ENCODE measurements around the gene PUS1. TPM values are rescaled to one million over a fixed set of nuclear protein-coding genes. Genes with fewer than 3 reads are reported as not detected.
"Not testable (repeated sequence)": the region's sequence is repeated elsewhere in the genome, so short reads cannot be mapped to it uniquely, and the experiment has no call there.

The PUS1 gene
- total and polyA plus RNA-seq, 2 of the 8 experiments (the other 6 are each of a cell fraction or from before 2014, with no cell fraction given): 48.1 to 81.2 TPM

DNA sequence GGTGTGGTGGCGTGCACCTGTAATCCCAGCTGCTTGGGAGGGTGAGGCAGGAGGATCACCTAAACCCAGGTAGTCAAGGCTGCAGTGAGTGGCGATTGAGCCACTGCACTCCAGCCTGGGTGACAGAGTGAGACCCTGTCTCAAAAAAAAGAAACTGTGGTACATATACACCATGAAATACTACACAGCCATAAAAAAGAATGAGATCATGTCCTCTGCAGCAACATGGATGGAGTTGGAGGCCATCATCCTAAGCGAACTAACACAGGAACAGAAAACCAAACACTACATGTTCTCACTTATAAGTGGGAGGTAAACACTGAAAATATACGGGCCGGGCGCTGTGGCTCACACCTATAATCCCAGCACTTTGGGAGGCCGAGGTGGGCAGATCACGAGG is 37.4 kb upstream of the PUS1 start:
- H3K9me3 ChIP-seq (ENCODE audit: insufficient read depth in 2 of 2, low read depth in 1 of 2, low read length in 1 of 2); DNase-seq (ENCODE audit: low read depth in 1 of 2, low spot score in 2 of 2); H2BK12ac ChIP-seq (ENCODE audit: low read depth, low read length); H3K14ac ChIP-seq (ENCODE audit: insufficient read length); H2BK20ac ChIP-seq (ENCODE audit: low read length); H3K79me1 ChIP-seq (ENCODE audit: low read depth, low read length); H3K27ac ChIP-seq (ENCODE audit: low read depth, low read length); H3K4me3 ChIP-seq (ENCODE audit: extremely low read depth in 1 of 4, insufficient read depth in 2 of 4, low read depth in 3 of 4, low read length in 4 of 4); H2AK5ac ChIP-seq (ENCODE audit: low read depth, low read length); H3K36me3 ChIP-seq (ENCODE audit: control insufficient read depth in 2 of 4, insufficient read depth in 4 of 4, low read length in 3 of 4); H3K4ac ChIP-seq (replicated peaks; ENCODE audit: insufficient read length, low read depth, low read length); H2BK15ac ChIP-seq (ENCODE audit: low read length); H2AFZ ChIP-seq (ENCODE audit: low read length); H3K9ac ChIP-seq (replicated peaks in 1 of 4; ENCODE audit: extremely low read depth in 1 of 4, low read depth in 3 of 4, low read length in 3 of 4); CTCF ChIA-PET (ENCODE audit: partially characterized antibody); H3K4me2 ChIP-seq (ENCODE audit: insufficient read depth in 1 of 2, low read depth in 2 of 2, low read length in 2 of 2); H3K27me3 ChIP-seq (replicated peaks in 1 of 4; ENCODE audit: control insufficient read depth in 3 of 4, extremely low read depth in 1 of 4, insufficient read depth in 3 of 4, low read length in 3 of 4); H2BK5ac ChIP-seq (ENCODE audit: low read depth, low read length); H4K5ac ChIP-seq (ENCODE audit: insufficient read length, low read depth, low read length); H2BK120ac ChIP-seq (replicated peaks; ENCODE audit: low read depth, low read length); H3K79me2 ChIP-seq (ENCODE audit: control insufficient read depth in 1 of 2, insufficient read depth in 2 of 2, low read length in 2 of 2); H4K91ac ChIP-seq (replicated peaks; ENCODE audit: insufficient read length, low read length); H3K56ac ChIP-seq (replicated peaks; ENCODE audit: insufficient read length, low read depth, low read length); H3K18ac ChIP-seq (ENCODE audit: extremely low read depth, low read length); FAIRE-seq; H4K8ac ChIP-seq (ENCODE audit: extremely low read depth, insufficient read depth, low read length); POLR2A ChIA-PET (ENCODE audit: partially characterized antibody); H3K23ac ChIP-seq (ENCODE audit: insufficient read length); H3K23me2 ChIP-seq (ENCODE audit: low read depth, low read length): not testable (repeated sequence)
- WGBS, 2 experiments (ENCODE audit: extremely low coverage in 1 of 2, insufficient coverage in 1 of 2, insufficient read length in 1 of 2, insufficient replicate concordance in 2 of 2, low coverage in 1 of 2, low lambda C conversion rate in 2 of 2, missing lambda C conversion rate in 1 of 2): 85% methylated on average over 8 of the region's 8 CpGs; no CpG with 5 or more reads in 1 of the 2 experiments
- peaks cover 0 to 14% (median 12%) of the 10 kb centered on the region in 4 experiments; a peak in 6 of 7 replicates for H3K4me1 ChIP-seq (replicated peaks in 1 of 4; ENCODE audit: control insufficient read depth in 3 of 4, insufficient read depth in 4 of 4, low read length in 3 of 4)
- peaks cover 6 to 11% of the 10 kb centered on the region in 2 experiments for H4K20me1 ChIP-seq (replicated peaks in 1 of 2; ENCODE audit: control insufficient read depth in 1 of 2, insufficient read depth in 2 of 2, low read length in 2 of 2)
